Liver (tissue), 3 donors: ENCODE measurements around the gene SPAG16.

Experiments used
- ATF3 ChIP-seq: IDR thresholded peaks from 2 replicates; pipeline ENCODE4 v1.6.1; 2016; ENCODE audit warnings: antibody characterized with exemption
- CTCF ChIP-seq: fragments of 150-350 bp; IDR thresholded peaks from 2 replicates; pipeline ENCODE4 v1.5.1; 2017; ENCODE audit warnings: improper control_type of control experiment, low read depth, low read length; ENCODE audit not compliant: missing input control
- HNF4A ChIP-seq, 2 donors: conservative IDR thresholded peaks; 2 replicates each; pipeline ENCODE4 v1.6.1; 2016; ENCODE audit warnings: antibody characterized with exemption in 2 of 2, mild to moderate bottlenecking in 2 of 2
- HNF4G ChIP-seq: IDR thresholded peaks from 2 replicates; pipeline ENCODE4 v1.6.1; 2016; ENCODE audit warnings: antibody characterized with exemption
- JUND ChIP-seq, 2 donors: IDR thresholded peaks; 2 replicates each; pipeline ENCODE4 v1.6.1; 2016; ENCODE audit warnings: antibody characterized with exemption in 2 of 2
- MAX ChIP-seq: IDR thresholded peaks from 2 replicates; pipeline ENCODE4 v1.6.1; 2016; ENCODE audit warnings: antibody characterized with exemption
- RAD21 ChIP-seq, 2 donors: IDR thresholded peaks; 2 replicates each; pipeline ENCODE4 v1.6.1; 2016; ENCODE audit warnings: antibody characterized with exemption in 2 of 2, mild to moderate bottlenecking in 2 of 2
- REST ChIP-seq: IDR thresholded peaks from 2 replicates; pipeline ENCODE4 v1.6.1; 2016; ENCODE audit warnings: antibody characterized with exemption, mild to moderate bottlenecking
- RXRA ChIP-seq, 2 donors: IDR thresholded peaks; 2 replicates each; pipeline ENCODE4 v1.6.1; 2017 to 2018; ENCODE audit warnings: antibody characterized with exemption in 2 of 2, mild to moderate bottlenecking in 1 of 2
- SP1 ChIP-seq: IDR thresholded peaks from 2 replicates; pipeline ENCODE4 v1.6.1; 2018; ENCODE audit warnings: antibody characterized with exemption, mild to moderate bottlenecking
- TAF1 ChIP-seq: conservative IDR thresholded peaks from 2 replicates; pipeline ENCODE4 v1.6.1; 2016; ENCODE audit warnings: antibody characterized with exemption, mild to moderate bottlenecking
- YY1 ChIP-seq: IDR thresholded peaks from 2 replicates; pipeline ENCODE4 v1.6.1; 2016; ENCODE audit warnings: antibody characterized with exemption, mild to moderate bottlenecking
- donor health status: healthy.
- donor health status: healthy.

GRCh38 chr2:214069254-214069653, 785.0 kb downstream of the SPAG16 start:
- TF ChIP-seq CTCF (no peak), TAF1 (no peak), MAX (no peak), HNF4G (no peak), YY1 (no peak), RAD21 (IDR thresholded peaks at IDR 0.05) (no peak), HNF4A (conservative IDR thresholded peaks at IDR 0.05) (no peak), RXRA (IDR thresholded peaks at IDR 0.05) (no peak), SP1 (no peak), ATF3 (no peak), JUND (IDR thresholded peaks at IDR 0.05) (no peak), REST (no peak)
